NCI-H146 treated with DMSO at 0.1 percent for 48 hours (cell line): ENCODE results near the gene TPST2.
"Not testable (repeated sequence)": the region's sequence is repeated elsewhere in the genome, so short reads cannot be mapped to it uniquely, and the experiment has no call there.

Source experiments
- DNase-seq: peaks from one replicate; lab custom pipeline; 2025; ENCODE audit not compliant: unreplicated experiment; lab: John Stamatoyannopoulos, UW

TPST2 gene

GRCh38 chr22:26536056-26536761, 53.7 kb downstream of the TPST2 start:
- no peak for DNase-seq

GRCh38 chr22:26535603-26535908, 54.4 kb downstream of the TPST2 start:
- no peak for DNase-seq

GRCh38 chr22:26534874-26535602, 54.9 kb downstream of the TPST2 start:
- no peak for DNase-seq

GRCh38 chr22:26534171-26534855, 55.6 kb downstream of the TPST2 start:
- DNase-seq: no peak

- DNase-seq: no peak
Measured at GRCh38 chr22:26529345-26529744, 60.6 kb downstream of the TPST2 start.

- DNase-seq: not testable (repeated sequence)
Measured at GRCh38 chr22:26528518-26528917, 61.4 kb downstream of the TPST2 start.

GRCh38 chr22:26527574-26528465, 62.1 kb downstream of the TPST2 start:
- no peak for DNase-seq

GRCh38 chr22:26527167-26527566, 62.8 kb downstream of the TPST2 start:
- no peak for DNase-seq

- no peak for DNase-seq
Measured at GRCh38 chr22:26525946-26526564, 63.9 kb downstream of the TPST2 start.

GRCh38 chr22:26524870-26525269, 65.1 kb downstream of the TPST2 start:
- no peak for DNase-seq

GRCh38 chr22:26522592-26522991, 67.3 kb downstream of the TPST2 start:
- no peak for DNase-seq

- DNase-seq: no peak
Measured at GRCh38 chr22:26522012-26522411, 67.9 kb downstream of the TPST2 start.

- DNase-seq: no peak
Measured at GRCh38 chr22:26517429-26517828, 72.5 kb downstream of the TPST2 start.

GRCh38 chr22:26516503-26516902, 73.4 kb downstream of the TPST2 start:
- no peak for DNase-seq

- DNase-seq: no peak
Measured at GRCh38 chr22:26515931-26516330, 74.0 kb downstream of the TPST2 start.

GRCh38 chr22:26514419-26515161, 75.3 kb downstream of the TPST2 start:
- no peak for DNase-seq

- DNase-seq: no peak
Measured at GRCh38 chr22:26513838-26514237, 76.1 kb downstream of the TPST2 start.

GRCh38 chr22:26512149-26512793, 77.7 kb downstream of the TPST2 start, which contains the start of gene TFIP11:
Gene TFIP11, minus strand, starts transcription at chr22:26512473. Its CDS starts 2,201 bp downstream, at chr22:26510272.
- DNase-seq: peak; percentile 47

GRCh38 chr22:26508148-26508547, 81.8 kb downstream of the TPST2 start:
- no peak for DNase-seq
